Ovary (tissue), 9 donors: ENCODE results near the gene DNER. TPM values are rescaled to one million over a fixed set of nuclear protein-coding genes. Genes with fewer than 3 reads are reported as not detected.

Experiments
- DNase-seq, 5 donors: peaks; one replicate each; pipeline ENCODE4 v3.0.0-alpha.2; 2019 to 2020
- H3K27ac ChIP-seq, 2 donors: fragments of 200-600 bp; one replicate each; pipeline versions ENCODE4 v1.5.1 to v1.8.0; 2019 to 2022
- H3K27me3 ChIP-seq: fragments of 200-600 bp; one replicate; pipeline ENCODE4 v1.8.0; 2022
- H3K36me3 ChIP-seq: fragments of 200-600 bp; sonication (generic); one replicate; pipeline ENCODE4 v1.5.1; 2019
- H3K4me1 ChIP-seq: one replicate; pipeline ENCODE4 v1.8.1; 2013; ENCODE audit warnings: mild to moderate bottlenecking, moderate library complexity; ENCODE audit not compliant: insufficient read depth
- H3K4me3 ChIP-seq: fragments of 200-600 bp; sonication (generic); one replicate; pipeline ENCODE4 v1.5.1; 2017
- H3K9me3 ChIP-seq, 2 donors: fragments of 200-600 bp in 1 of 2; sonication (generic) in 1 of 2; one replicate each; pipeline versions ENCODE4 v1.5.1 to v1.8.1; 2013 to 2019; ENCODE audit warnings: mild to moderate bottlenecking in 1 of 2, moderate library complexity in 1 of 2
- CTCF ChIP-seq, 3 donors: fragments of 450-650 bp in 2 of 3; fragments of 200-600 bp in 1 of 3; IDR thresholded peaks; one replicate each; pipeline versions ENCODE4 v1.5.1 to v1.8.0; 2016 to 2022; ENCODE audit warnings: antibody characterized with exemption in 3 of 3, mild to moderate bottlenecking in 1 of 3
- EP300 ChIP-seq: sonication (generic); formaldehyde crosslinking; IDR thresholded peaks from one replicate; pipeline ENCODE4 v1.6.1; 2017; ENCODE audit warnings: antibody characterized with exemption
- POLR2A ChIP-seq: fragments of 450-650 bp; IDR thresholded peaks from one replicate; pipeline ENCODE4 v1.6.1; 2017; ENCODE audit warnings: antibody characterized with exemption, mild to moderate bottlenecking, moderate library complexity
- WGBS, 3 donors: extraction: QIAGEN DNeasy Blood & Tissue Kit in 1 of 3; methylation state at CpG; one replicate each; pipeline versions ENCODE4 v1.1.5 to v1.1.7; 2013 to 2017; 5-methylcytosine and 5-hydroxymethylcytosine counted together
- intact Hi-C, 4 donors: fragments of 100-400 bp; cut with DNase I; formaldehyde crosslinking; loops; one replicate each; pipeline versions ENCODE4 v1.11.0 to v1.15.1; 2022 to 2023
- polyA plus RNA-seq, 2 donors: library from polyadenylated mRNA; stranded (reverse); fragments of 200-250 nt in 1 of 2; fragments of 350-450 nt in 1 of 2; fragmentation: Illumina TruSeq in 1 of 2; extraction: RNeasy Lipid Tissue Mini Kit (QIAGEN cat#74804) in 1 of 2; gene quantifications; one replicate each; pipeline ENCODE4 v1.2.3, GENCODE V29; 2013 to 2014
- total RNA-seq, 7 donors: library from RNA; depleted of rRNA in 2 of 7; stranded (reverse); fragments of >200 nt in 2 of 7; fragmentation: NEBNext Ultra II Directional in 3 of 7; extraction: Animal tissue kit (Norgen Biotek cat#: 25700) in 3 of 7; gene quantifications; one replicate each; pipeline versions ENCODE4 v1.1.0 to v1.2.4, GENCODE V29; 2016 to 2023
- donor health status: DM: no; HTN: no; CAD: no; lungs with moderate emphysema.
- donor health status: DM: no; HTN: no; CAD: no.
- donor health status: Bipolar disorder and iron deficiency.
- donor health status: DM: yes; HTN: yes; CAD: no.
- donor health status: DM: no; HTN: no; CAD: no.
- donor health status: DM: yes; HTN: yes; CAD: no.

Gene DNER
- total and polyA plus RNA-seq, 9 donors, result 0.17 to 2.7 (median 1.2) TPM; not detected in 1

GRCh38 chr2:229591611-229592010 is 122.7 kb downstream of the DNER start:
- Histone ChIP-seq H3K4me1 (peaks cover 3% of the 10 kb centered on the region), H3K4me3 (no peak overlapping the region), H3K27ac (no peak overlapping the region), H3K36me3 (no peaks in the 10 kb centered on the region), H3K9me3 (no peaks in the 10 kb centered on the region), H3K27me3 (no peaks in the 10 kb centered on the region)
- WGBS, 3 donors, result 71 to 81% (median 73%) methylated on average over 9 of the region's 9 CpGs
- intact Hi-C loops, result no loop called here
- no peak for DNase-seq
- TF ChIP-seq POLR2A (no peak), CTCF (IDR thresholded peaks at IDR 0.05) (no peak), EP300 (no peak)

- Histone ChIP-seq H3K36me3 (no peaks in the 10 kb centered on the region), H3K27ac (no peak overlapping the region), H3K9me3 (no peaks in the 10 kb centered on the region), H3K4me3 (peak overlapping the region; percentile 14), H3K4me1 (peaks cover 3% of the 10 kb centered on the region), H3K27me3 (no peaks in the 10 kb centered on the region)
- peak; percentile 79 to 90 (median 88) for DNase-seq
- TF ChIP-seq CTCF (IDR thresholded peaks at IDR 0.05) (peak; percentile 86 to 88 (median 86)), POLR2A (no peak), EP300 (no peak)
- 20 to 25% (median 21%) methylated on average over 20 of the region's 20 CpGs for WGBS, 3 donors
- intact Hi-C loops, result loop anchor here in 3 of 4 donors (5.0 to 10.0 kb wide), 7 partner anchors 145 to 452 kb away; partner anchors contain the start of gene PID1 (in 1 of the 3)
These were observed 127.3 kb downstream of the DNER start for GRCh38 chr2:229586746-229587705.

GRCh38 chr2:229586012-229586411 is 128.3 kb downstream of the DNER start:
- 64 to 76% (median 74%) methylated on average over 7 of the region's 7 CpGs for WGBS, 3 donors
- H3K4me1 ChIP-seq, result peaks cover 3% of the 10 kb centered on the region
- H3K4me3 ChIP-seq, result no peak overlapping the region
- H3K27ac ChIP-seq, result no peak overlapping the region
- no peaks in the 10 kb centered on the region for H3K9me3 ChIP-seq
- H3K27me3 ChIP-seq, result peaks cover 3% of the 10 kb centered on the region
- TF ChIP-seq EP300, result no peak
- TF ChIP-seq CTCF (IDR thresholded peaks at IDR 0.05), result no peak
- TF ChIP-seq POLR2A, result no peak
- intact Hi-C loops, result loop anchor here in 3 of 4 donors (5.0 to 10.0 kb wide), 7 partner anchors 144 to 451 kb away; partner anchors contain the start of gene PID1 (in 1 of the 3)
- DNase-seq, result peak in 1 of 5 donors; percentile 31
- H3K36me3 ChIP-seq, result no peaks in the 10 kb centered on the region

- H3K4me3 ChIP-seq, result no peak overlapping the region
- intact Hi-C loops, result loop anchor here in 3 of 4 donors (10.0 kb wide), 4 partner anchors 147 to 447 kb away; partner anchors contain the start of gene PID1 (in 1 of the 3)
- WGBS, 3 donors, result 14 to 32% (median 16%) methylated on average over 7 of the region's 7 CpGs
- DNase-seq, result no peak
- no peak for TF ChIP-seq CTCF (IDR thresholded peaks at IDR 0.05)
- no peak for TF ChIP-seq POLR2A
- no peak for TF ChIP-seq EP300
- no peaks in the 10 kb centered on the region for H3K36me3 ChIP-seq
- H3K4me1 ChIP-seq, result peaks cover 3% of the 10 kb centered on the region
- H3K9me3 ChIP-seq, result no peaks in the 10 kb centered on the region
- H3K27ac ChIP-seq, result no peak overlapping the region
- peaks cover 3% of the 10 kb centered on the region for H3K27me3 ChIP-seq
These were observed 132.2 kb downstream of the DNER start for GRCh38 chr2:229582151-229582550.
